Neuronal stem cell (in vitro differentiated cells): Measurements from ENCODE around the gene HIPK3.

ENCODE experiments used
- DNase-seq: peaks from one replicate; pipeline ENCODE4 v3.0.0-alpha.2; 2013; ENCODE audit warnings: low spot score
- H2AFZ ChIP-seq: one replicate; pipeline ENCODE4 v1.6.1; 2013; ENCODE audit warnings: mild to moderate bottlenecking, low read length, inconsistent platforms
- H2AK5ac ChIP-seq: 2 replicates; pipeline ENCODE4 v1.6.1; 2013; ENCODE audit warnings: low read depth, mild to moderate bottlenecking, inconsistent platforms, low read length, moderate library complexity, mixed read lengths
- H2BK120ac ChIP-seq: 2 replicates; pipeline ENCODE4 v1.6.1; 2013; ENCODE audit warnings: low read depth, mild to moderate bottlenecking, inconsistent platforms, low read length, moderate library complexity, mixed read lengths
- H2BK12ac ChIP-seq: one replicate; pipeline ENCODE4 v1.6.1; 2013; ENCODE audit warnings: low read length, inconsistent platforms
- H2BK15ac ChIP-seq: 2 replicates; pipeline ENCODE4 v1.6.1; 2013; ENCODE audit warnings: mild to moderate bottlenecking, low read length, inconsistent platforms, mixed read lengths
- H2BK5ac ChIP-seq: one replicate; pipeline ENCODE4 v1.6.1; 2013; ENCODE audit warnings: inconsistent platforms, mild to moderate bottlenecking, low read length, moderate library complexity
- H3K14ac ChIP-seq: one replicate; pipeline ENCODE4 v1.6.1; 2013; ENCODE audit warnings: low read length, inconsistent platforms
- H3K18ac ChIP-seq: 2 replicates; pipeline ENCODE4 v1.6.1; 2013; ENCODE audit warnings: low read length, inconsistent platforms
- H3K23ac ChIP-seq: 2 replicates; pipeline ENCODE4 v1.6.1; 2013; ENCODE audit warnings: low read depth, mild to moderate bottlenecking, mixed read lengths, low read length, inconsistent platforms; ENCODE audit not compliant: poor library complexity
- H3K27ac ChIP-seq: replicated peaks from 3 replicates; pipeline ENCODE4 v1.5.1; 2013; ENCODE audit warnings: low read length, inconsistent platforms
- H3K27me3 ChIP-seq, 3 experiments: 2 replicates each; pipeline ENCODE4 v1.6.1; 2013; ENCODE audit warnings: low read length in 3 of 3, mild to moderate bottlenecking in 2 of 3, inconsistent platforms in 1 of 3, low read depth in 1 of 3, mixed read lengths in 1 of 3, moderate library complexity in 1 of 3; ENCODE audit not compliant: control insufficient read depth in 3 of 3, insufficient read depth in 3 of 3
- H3K36me3 ChIP-seq, 2 donors: replicated peaks in 1 of 2; 2 replicates each; pipeline ENCODE4 v1.6.1; 2013; ENCODE audit warnings: low read length in 2 of 2; ENCODE audit not compliant: control insufficient read depth in 2 of 2, insufficient read depth in 2 of 2
- H3K4ac ChIP-seq: 2 replicates; pipeline ENCODE4 v1.6.1; 2013; ENCODE audit warnings: inconsistent platforms, mild to moderate bottlenecking, low read length, moderate library complexity
- H3K4me1 ChIP-seq, 2 donors: 1 replicate in 1 of 2; 2 replicates in 1 of 2; pipeline ENCODE4 v1.6.1; 2013; ENCODE audit warnings: low read length in 2 of 2, low read depth in 1 of 2; ENCODE audit not compliant: control insufficient read depth in 2 of 2, insufficient read depth in 1 of 2
- H3K4me2 ChIP-seq: one replicate; pipeline ENCODE4 v1.6.1; 2013; ENCODE audit warnings: mild to moderate bottlenecking, low read length, inconsistent platforms; ENCODE audit not compliant: insufficient read depth, poor library complexity, severe bottlenecking
- H3K4me3 ChIP-seq, 2 donors: 2 replicates each; pipeline ENCODE4 v1.5.1; 2013; ENCODE audit warnings: low read length in 2 of 2, mild to moderate bottlenecking in 2 of 2, inconsistent platforms in 1 of 2, moderate library complexity in 1 of 2
- H3K79me1 ChIP-seq: one replicate; pipeline ENCODE4 v1.6.1; 2013; ENCODE audit warnings: low read depth, mild to moderate bottlenecking, inconsistent platforms, low read length, moderate library complexity
- H3K9ac ChIP-seq: one replicate; pipeline ENCODE4 v1.6.1; 2013; ENCODE audit warnings: mild to moderate bottlenecking, low read depth, low read length, inconsistent platforms; ENCODE audit not compliant: poor library complexity
- H3K9me3 ChIP-seq, 2 donors: replicated peaks in 1 of 2; 2 replicates each; pipeline versions ENCODE3 to v1.6.1; 2013; ENCODE audit warnings: low read length in 2 of 2, mild to moderate bottlenecking in 2 of 2, inconsistent platforms in 1 of 2, low read depth in 1 of 2, mixed read lengths in 1 of 2, moderate library complexity in 1 of 2; ENCODE audit not compliant: control insufficient read depth in 2 of 2, insufficient read depth in 1 of 2
- H4K8ac ChIP-seq: one replicate; pipeline ENCODE4 v1.6.1; 2013; ENCODE audit warnings: low read depth, mild to moderate bottlenecking, inconsistent platforms, low read length, moderate library complexity
- H4K91ac ChIP-seq: one replicate; pipeline ENCODE4 v1.6.1; 2013; ENCODE audit warnings: low read length, low read depth, mild to moderate bottlenecking, inconsistent platforms; ENCODE audit not compliant: poor library complexity
- WGBS, 2 donors: extraction: QIAGEN DNeasy Blood & Tissue Kit; methylation state at CpG; one replicate each; pipeline ENCODE4 v1.1.7; 2013; ENCODE audit warnings: missing lambda C conversion rate in 2 of 2, mixed read lengths in 1 of 2; ENCODE audit not compliant: insufficient read length in 2 of 2, insufficient replicate concordance in 1 of 2; ENCODE audit errors: extremely low coverage in 2 of 2; 5-methylcytosine and 5-hydroxymethylcytosine counted together

Gene HIPK3

DNA sequence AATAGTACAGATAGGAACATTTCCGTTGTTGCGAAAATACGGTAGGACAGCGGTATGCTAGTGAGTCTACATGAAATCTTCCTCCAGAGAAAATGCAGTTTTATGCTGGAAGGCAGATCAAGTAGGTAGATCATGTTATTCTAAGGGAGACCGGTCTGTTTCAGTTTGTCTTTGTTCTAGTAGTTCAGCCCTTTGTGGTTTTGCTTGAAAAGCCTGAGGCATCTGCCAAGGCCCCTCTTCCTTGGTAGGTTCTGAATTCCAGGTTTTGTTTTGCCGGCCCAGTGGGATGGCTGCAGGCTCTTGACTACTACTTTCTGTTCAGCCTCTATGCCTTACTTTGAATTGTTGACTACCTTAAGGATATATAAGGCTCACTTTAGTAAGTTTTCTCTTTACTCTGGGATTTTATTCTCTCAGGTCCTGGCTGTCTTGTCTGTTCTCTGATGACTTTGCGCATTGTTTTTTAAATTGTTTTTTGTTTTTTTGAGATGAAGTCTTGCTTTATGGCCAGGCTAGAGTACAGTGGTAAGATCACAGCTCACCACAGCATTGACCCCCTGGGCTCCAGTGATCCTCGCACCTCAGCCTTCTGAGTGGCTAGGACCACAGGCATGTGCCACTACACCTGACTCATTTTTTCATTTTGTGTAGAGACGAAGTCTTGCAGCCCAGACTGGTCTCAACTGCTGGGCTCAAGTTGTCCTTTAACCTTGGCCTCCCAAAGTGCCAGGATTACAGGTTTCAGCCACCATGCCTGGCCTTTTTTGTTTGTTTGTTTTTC is 53.7 kb downstream of the HIPK3 start:
- DNase-seq = no peak

DNA sequence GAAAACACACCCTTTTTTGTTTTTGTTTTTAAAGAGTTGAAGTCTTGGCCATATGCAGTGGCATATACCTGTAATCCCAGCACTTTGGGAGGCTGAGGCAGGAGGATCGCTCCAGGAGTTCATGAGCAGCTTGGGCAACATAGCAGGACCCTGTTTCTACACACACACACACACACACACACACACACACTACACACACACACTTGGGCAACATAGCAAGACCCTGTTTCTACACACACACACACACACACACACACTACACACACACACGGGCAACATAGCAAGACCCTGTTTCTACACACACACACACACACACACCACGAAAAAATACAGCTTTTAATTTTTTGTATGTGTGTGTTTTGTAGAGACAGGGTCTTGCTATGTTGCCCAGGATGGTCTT is 54.5 kb downstream of the HIPK3 start:
- no peaks in the 10 kb centered on the region for H3K36me3 ChIP-seq
- H3K4me2 ChIP-seq = no peak overlapping the region
- no peak overlapping the region for H4K91ac ChIP-seq
- no peak overlapping the region for H2BK120ac ChIP-seq
- H3K4me1 ChIP-seq = peaks cover 2% of the 10 kb centered on the region in 2 donors
- H3K9ac ChIP-seq = no peak overlapping the region
- H2AK5ac ChIP-seq = no peak overlapping the region
- H3K23ac ChIP-seq = no peak overlapping the region
- no peak overlapping the region for H3K14ac ChIP-seq
- no peaks in the 10 kb centered on the region for H3K9me3 ChIP-seq
- no peak overlapping the region for H4K8ac ChIP-seq
- no peak overlapping the region for H3K4ac ChIP-seq
- H3K4me3 ChIP-seq = no peak overlapping the region
- H2BK5ac ChIP-seq = no peak overlapping the region
- peaks cover 2% of the 10 kb centered on the region for H3K79me1 ChIP-seq
- no peak for DNase-seq
- no peak overlapping the region for H2BK12ac ChIP-seq
- no peak overlapping the region for H3K18ac ChIP-seq
- H2BK15ac ChIP-seq = no peak overlapping the region
- no peak overlapping the region for H2AFZ ChIP-seq
- no peaks in the 10 kb centered on the region for H3K27me3 ChIP-seq
- H3K27ac ChIP-seq = no peak overlapping the region
- no CpG with 5 or more reads among the region's 3 CpGs for WGBS, 2 donors

More for the DNA sequence above, 53.7 kb downstream of the HIPK3 start:
- Histone ChIP-seq H3K27ac (no peak overlapping the region), H3K23ac (no peak overlapping the region), H4K91ac (no peak overlapping the region), H3K4me3 (no peak overlapping the region), H3K14ac (no peak overlapping the region), H3K36me3 (no peaks in the 10 kb centered on the region), H3K4me1 (peaks cover 2% of the 10 kb centered on the region in 2 donors), H3K18ac (peak overlapping the region; percentile 31), H2BK120ac (no peak overlapping the region), H3K9ac (no peak overlapping the region), H3K79me1 (peaks cover 2% of the 10 kb centered on the region), H2BK12ac (no peak overlapping the region), H3K9me3 (no peaks in the 10 kb centered on the region), H3K27me3 (no peaks in the 10 kb centered on the region), H3K4me2 (no peak overlapping the region), H2BK15ac (no peak overlapping the region), H2AFZ (no peak overlapping the region), H2BK5ac (no peak overlapping the region), H3K4ac (no peak overlapping the region), H2AK5ac (no peak overlapping the region), H4K8ac (no peak overlapping the region)
- WGBS, 2 donors = no CpG with 5 or more reads among the region's 9 CpGs

DNA sequence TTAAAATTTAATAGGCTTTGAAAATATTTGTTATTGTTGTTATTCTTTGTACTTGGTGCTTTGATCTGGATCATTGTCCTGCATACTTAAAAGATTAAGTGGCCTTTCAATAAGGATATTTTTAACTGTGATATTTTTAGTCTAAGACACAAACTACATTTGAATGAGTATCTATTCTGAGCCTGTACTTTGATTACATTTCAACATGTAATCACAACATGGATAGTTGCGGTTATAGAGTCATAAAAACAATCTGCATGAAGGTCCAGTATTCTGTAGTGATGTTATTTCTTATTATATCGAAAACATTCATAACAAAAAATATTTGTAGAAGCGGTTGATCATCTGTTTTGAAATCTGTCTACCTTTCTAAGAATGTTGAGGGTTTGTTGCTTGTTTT is 58.6 kb downstream of the HIPK3 start:
- Histone ChIP-seq H3K18ac (no peak overlapping the region), H3K4me1 (peaks cover 2% of the 10 kb centered on the region in 2 donors), H3K79me1 (peaks cover 2% of the 10 kb centered on the region), H3K9me3 (no peaks in the 10 kb centered on the region), H3K27ac (no peak overlapping the region), H2AFZ (no peak overlapping the region), H2BK15ac (no peak overlapping the region), H3K4me2 (no peak overlapping the region), H3K4ac (no peak overlapping the region), H2BK12ac (no peak overlapping the region), H3K9ac (no peak overlapping the region), H3K4me3 (no peak overlapping the region), H2BK5ac (no peak overlapping the region), H3K27me3 (no peaks in the 10 kb centered on the region), H4K91ac (no peak overlapping the region), H3K23ac (no peak overlapping the region), H3K36me3 (no peaks in the 10 kb centered on the region), H4K8ac (no peak overlapping the region), H2BK120ac (no peak overlapping the region), H2AK5ac (no peak overlapping the region), H3K14ac (no peak overlapping the region)
- no peak for DNase-seq
- WGBS, 2 donors = no CpG with 5 or more reads among the region's 3 CpGs

DNA sequence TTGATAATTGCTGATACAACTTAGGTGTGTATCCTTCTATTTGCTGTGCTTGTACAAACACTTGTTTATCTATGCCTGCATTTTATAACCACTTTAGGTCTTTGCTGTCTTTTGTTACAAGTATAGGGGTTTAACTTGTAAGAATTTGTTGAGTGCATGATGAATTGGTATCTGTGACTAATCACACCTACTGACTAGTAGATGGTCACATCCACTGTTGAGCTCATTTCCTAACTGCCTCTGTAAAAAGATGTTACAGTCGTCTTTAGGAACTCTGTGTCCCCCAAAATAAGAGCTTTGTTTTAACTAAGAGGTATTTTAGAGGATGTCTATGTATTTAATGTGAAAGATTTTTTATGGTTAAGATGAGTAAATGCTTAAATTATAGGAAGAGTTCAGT is 60.5 kb downstream of the HIPK3 start:
- H3K9ac ChIP-seq = no peak overlapping the region
- H3K9me3 ChIP-seq = no peaks in the 10 kb centered on the region
- H2BK15ac ChIP-seq = no peak overlapping the region
- H3K4me3 ChIP-seq = no peak overlapping the region
- no peak overlapping the region for H4K8ac ChIP-seq
- no peak overlapping the region for H4K91ac ChIP-seq
- WGBS, 2 donors = no CpG with 5 or more reads among the region's 1 CpG
- no peaks in the 10 kb centered on the region for H3K36me3 ChIP-seq
- no peak overlapping the region for H2BK12ac ChIP-seq
- peaks cover 2% of the 10 kb centered on the region for H3K79me1 ChIP-seq
- no peak overlapping the region for H3K4ac ChIP-seq
- no peaks in the 10 kb centered on the region for H3K4me1 ChIP-seq
- H3K4me2 ChIP-seq = no peak overlapping the region
- H2AFZ ChIP-seq = no peak overlapping the region
- no peaks in the 10 kb centered on the region for H3K27me3 ChIP-seq
- H2BK120ac ChIP-seq = no peak overlapping the region
- no peak overlapping the region for H2BK5ac ChIP-seq
- no peak overlapping the region for H3K23ac ChIP-seq
- no peak overlapping the region for H2AK5ac ChIP-seq
- H3K14ac ChIP-seq = no peak overlapping the region
- H3K18ac ChIP-seq = no peak overlapping the region
- no peak overlapping the region for H3K27ac ChIP-seq
- DNase-seq = no peak
